ENCODE data around the gene BNIP5.

- TF ChIP-seq, protein P1, sequence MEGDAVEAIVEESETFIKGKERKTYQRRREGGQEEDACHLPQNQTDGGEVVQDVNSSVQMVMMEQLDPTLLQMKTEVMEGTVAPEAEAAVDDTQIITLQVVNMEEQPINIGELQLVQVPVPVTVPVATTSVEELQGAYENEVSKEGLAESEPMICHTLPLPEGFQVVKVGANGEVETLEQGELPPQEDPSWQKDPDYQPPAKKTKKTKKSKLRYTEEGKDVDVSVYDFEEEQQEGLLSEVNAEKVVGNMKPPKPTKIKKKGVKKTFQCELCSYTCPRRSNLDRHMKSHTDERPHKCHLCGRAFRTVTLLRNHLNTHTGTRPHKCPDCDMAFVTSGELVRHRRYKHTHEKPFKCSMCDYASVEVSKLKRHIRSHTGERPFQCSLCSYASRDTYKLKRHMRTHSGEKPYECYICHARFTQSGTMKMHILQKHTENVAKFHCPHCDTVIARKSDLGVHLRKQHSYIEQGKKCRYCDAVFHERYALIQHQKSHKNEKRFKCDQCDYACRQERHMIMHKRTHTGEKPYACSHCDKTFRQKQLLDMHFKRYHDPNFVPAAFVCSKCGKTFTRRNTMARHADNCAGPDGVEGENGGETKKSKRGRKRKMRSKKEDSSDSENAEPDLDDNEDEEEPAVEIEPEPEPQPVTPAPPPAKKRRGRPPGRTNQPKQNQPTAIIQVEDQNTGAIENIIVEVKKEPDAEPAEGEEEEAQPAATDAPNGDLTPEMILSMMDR (IDR thresholded peaks at IDR 0.05) = no peak
- no peak for TF ChIP-seq POLR2A (IDR thresholded peaks at IDR 0.05)
Measured at GRCh38 chr6:36308514-36308913, 28.2 kb downstream of the BNIP5 start.

Data from right lobe of liver (tissue), 4 donors.